DOHH2 (cell line): ENCODE results near the gene CFAP298.

ENCODE experiments used
- H3F3A ChIP-seq: fragments of 200-600 bp; sonication (generic), shearing (Covaris generic); 2 replicates; pipeline ENCODE4 v1.6.0; 2016; ENCODE audit warnings: antibody characterized with exemption, mild to moderate bottlenecking; ENCODE audit not compliant: control insufficient read depth, insufficient read depth
- H3K27ac ChIP-seq: fragments of 200-600 bp; sonication (generic); 2 replicates; pipeline ENCODE4 v1.5.1; 2014; ENCODE audit warnings: low read depth, mild to moderate bottlenecking, low read length, moderate library complexity
- H3K27me3 ChIP-seq: fragments of 200-600 bp; sonication (generic); 2 replicates; pipeline ENCODE4 v1.6.1; 2014; ENCODE audit warnings: mild to moderate bottlenecking, low read length, mixed read lengths; ENCODE audit not compliant: control insufficient read depth
- H3K36me3 ChIP-seq: fragments of 200-600 bp; sonication (generic); 2 replicates; pipeline ENCODE4 v1.6.1; 2014; ENCODE audit warnings: mild to moderate bottlenecking, low read length, moderate library complexity, mixed read lengths; ENCODE audit not compliant: control insufficient read depth
- H3K4me1 ChIP-seq: fragments of 200-600 bp; sonication (generic); 2 replicates; pipeline ENCODE4 v1.6.1; 2014; ENCODE audit warnings: mild to moderate bottlenecking, low read length, mixed read lengths; ENCODE audit not compliant: control insufficient read depth
- H3K4me2 ChIP-seq: fragments of 200-600 bp; sonication (generic); 2 replicates; pipeline ENCODE4 v1.6.0; 2014; ENCODE audit warnings: mild to moderate bottlenecking, low read length, moderate library complexity
- H3K4me3 ChIP-seq: fragments of 200-600 bp; sonication (generic); 2 replicates; pipeline ENCODE4 v1.5.1; 2014; ENCODE audit warnings: mild to moderate bottlenecking, low read length, mixed read lengths
- H3K79me2 ChIP-seq: fragments of 200-600 bp; sonication (generic); 2 replicates; pipeline ENCODE4 v1.6.1; 2014; ENCODE audit warnings: mild to moderate bottlenecking, low read length, mixed read lengths; ENCODE audit not compliant: control insufficient read depth
- H3K9me2 ChIP-seq: fragments of 200-600 bp; sonication (generic); replicated peaks from 2 replicates; pipeline ENCODE4 v1.6.1; 2014; ENCODE audit warnings: mild to moderate bottlenecking, low read length, mixed read lengths; ENCODE audit not compliant: control insufficient read depth
- H3K9me3 ChIP-seq: fragments of 200-600 bp; sonication (generic); 2 replicates; pipeline ENCODE4 v1.6.1; 2014; ENCODE audit warnings: antibody characterized with exemption, low read length, mixed read lengths; ENCODE audit not compliant: control insufficient read depth, insufficient read depth
- H4K20me1 ChIP-seq: fragments of 200-600 bp; sonication (generic); 2 replicates; pipeline ENCODE4 v1.6.0; 2014; ENCODE audit warnings: low read depth, mild to moderate bottlenecking, antibody characterized with exemption, low read length, moderate library complexity; ENCODE audit not compliant: control insufficient read depth, insufficient read depth
- EZH2phosphoT487 ChIP-seq: fragments of 200-600 bp; sonication (generic); IDR thresholded peaks from 2 replicates; pipeline ENCODE4 v1.6.1; 2017; ENCODE audit warnings: borderline replicate concordance, mild to moderate bottlenecking, antibody characterized with exemption, low read length, moderate library complexity, mixed read lengths
- TF ChIP-seq, protein P1 (sequence below): fragments of 200-600 bp; sonication (generic); IDR thresholded peaks from one replicate; pipeline ENCODE4 v1.5.1; 2014; ENCODE audit warnings: antibody characterized with exemption, mild to moderate bottlenecking, low read depth, low read length; ENCODE audit not compliant: poor library complexity, severe bottlenecking

Gene CFAP298

DNA sequence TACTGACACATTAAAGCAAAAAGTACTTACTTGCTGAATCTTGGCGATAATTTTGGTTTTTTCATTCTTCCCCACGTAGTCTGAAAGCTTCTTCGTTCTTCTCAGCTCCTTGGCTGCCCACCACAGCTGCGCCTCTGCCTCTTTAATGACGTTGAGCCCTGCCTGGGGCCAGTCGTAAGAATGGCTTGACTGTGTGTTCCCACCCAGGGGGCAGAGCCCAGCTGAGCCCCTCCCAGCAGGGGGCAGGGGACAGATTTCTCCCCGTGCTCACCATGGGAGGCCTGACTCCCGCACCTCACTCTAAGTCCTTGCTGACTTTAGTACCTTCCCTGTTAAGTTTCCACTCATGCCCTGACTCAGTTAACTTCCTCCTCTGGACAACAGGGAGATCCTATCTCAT lies 9.0 kb downstream of the CFAP298 start:
- no peaks in the 10 kb centered on the region for H3K79me2 ChIP-seq
- no peak overlapping the region for H3K4me2 ChIP-seq
- H3F3A ChIP-seq = no peaks in the 10 kb centered on the region
- no peaks in the 10 kb centered on the region for H3K4me1 ChIP-seq
- TF ChIP-seq, protein P1, sequence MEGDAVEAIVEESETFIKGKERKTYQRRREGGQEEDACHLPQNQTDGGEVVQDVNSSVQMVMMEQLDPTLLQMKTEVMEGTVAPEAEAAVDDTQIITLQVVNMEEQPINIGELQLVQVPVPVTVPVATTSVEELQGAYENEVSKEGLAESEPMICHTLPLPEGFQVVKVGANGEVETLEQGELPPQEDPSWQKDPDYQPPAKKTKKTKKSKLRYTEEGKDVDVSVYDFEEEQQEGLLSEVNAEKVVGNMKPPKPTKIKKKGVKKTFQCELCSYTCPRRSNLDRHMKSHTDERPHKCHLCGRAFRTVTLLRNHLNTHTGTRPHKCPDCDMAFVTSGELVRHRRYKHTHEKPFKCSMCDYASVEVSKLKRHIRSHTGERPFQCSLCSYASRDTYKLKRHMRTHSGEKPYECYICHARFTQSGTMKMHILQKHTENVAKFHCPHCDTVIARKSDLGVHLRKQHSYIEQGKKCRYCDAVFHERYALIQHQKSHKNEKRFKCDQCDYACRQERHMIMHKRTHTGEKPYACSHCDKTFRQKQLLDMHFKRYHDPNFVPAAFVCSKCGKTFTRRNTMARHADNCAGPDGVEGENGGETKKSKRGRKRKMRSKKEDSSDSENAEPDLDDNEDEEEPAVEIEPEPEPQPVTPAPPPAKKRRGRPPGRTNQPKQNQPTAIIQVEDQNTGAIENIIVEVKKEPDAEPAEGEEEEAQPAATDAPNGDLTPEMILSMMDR = no peak
- no peak for TF ChIP-seq EZH2phosphoT487
- no peak overlapping the region for H3K27ac ChIP-seq
- no peaks in the 10 kb centered on the region for H3K9me2 ChIP-seq
- peaks cover 85% of the 10 kb centered on the region for H3K36me3 ChIP-seq
- H3K4me3 ChIP-seq = no peak overlapping the region
- H3K27me3 ChIP-seq = no peaks in the 10 kb centered on the region
- H3K9me3 ChIP-seq = no peaks in the 10 kb centered on the region
- no peaks in the 10 kb centered on the region for H4K20me1 ChIP-seq

DNA sequence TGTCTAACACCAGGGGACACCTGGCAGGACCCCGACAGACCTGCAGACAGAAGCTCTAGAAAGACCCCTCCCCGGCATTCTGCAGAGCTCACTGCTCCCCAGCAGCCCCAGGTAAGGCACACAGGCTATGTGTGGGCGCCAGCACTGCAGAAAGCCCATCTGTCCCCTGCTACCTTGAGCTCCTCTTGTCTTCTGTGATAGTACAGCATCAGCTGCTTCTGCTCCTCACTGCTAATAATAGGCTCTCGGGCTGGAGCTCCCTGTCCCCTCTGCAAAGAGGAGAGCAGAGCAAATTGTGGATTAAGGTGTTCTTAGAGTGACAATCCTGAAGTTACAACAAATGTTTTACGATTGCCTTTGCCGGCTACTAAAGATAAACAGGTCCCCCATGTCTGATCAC lies 10.1 kb downstream of the CFAP298 start:
- TF ChIP-seq EZH2phosphoT487 = no peak
- TF ChIP-seq, protein P1 = no peak
- Histone ChIP-seq H3K27ac (no peak overlapping the region), H3K27me3 (no peaks in the 10 kb centered on the region), H3K79me2 (no peaks in the 10 kb centered on the region), H4K20me1 (no peaks in the 10 kb centered on the region), H3K4me2 (no peak overlapping the region), H3K4me3 (no peak overlapping the region), H3F3A (no peaks in the 10 kb centered on the region), H3K36me3 (peaks cover 77% of the 10 kb centered on the region), H3K4me1 (no peaks in the 10 kb centered on the region), H3K9me3 (no peaks in the 10 kb centered on the region), H3K9me2 (no peaks in the 10 kb centered on the region)

DNA sequence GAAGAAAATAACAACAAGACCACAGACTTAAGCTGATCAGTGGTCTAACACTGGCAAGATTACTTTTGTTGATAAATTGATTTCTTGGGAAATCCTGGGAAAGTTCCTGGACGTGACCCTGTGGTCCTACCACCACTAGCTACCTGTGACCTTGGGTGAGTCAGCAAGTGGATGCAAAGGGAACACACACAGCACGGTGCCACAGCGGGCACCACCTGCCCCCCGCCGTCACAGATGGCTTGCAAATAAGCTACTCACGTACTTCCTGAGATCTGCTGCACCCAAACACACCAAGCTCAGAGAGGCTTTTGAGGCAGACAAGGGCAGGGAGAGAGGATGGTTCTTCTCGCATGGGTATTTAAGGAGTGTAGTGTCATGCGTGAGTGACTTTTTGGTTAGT lies 12.7 kb downstream of the CFAP298 start:
- H3K27ac ChIP-seq = no peak overlapping the region
- no peaks in the 10 kb centered on the region for H3F3A ChIP-seq
- H3K4me2 ChIP-seq = no peak overlapping the region
- H3K9me2 ChIP-seq = no peaks in the 10 kb centered on the region
- H4K20me1 ChIP-seq = no peaks in the 10 kb centered on the region
- H3K9me3 ChIP-seq = no peaks in the 10 kb centered on the region
- TF ChIP-seq, protein P1 = no peak
- TF ChIP-seq EZH2phosphoT487 = no peak
- no peaks in the 10 kb centered on the region for H3K79me2 ChIP-seq
- no peak overlapping the region for H3K4me3 ChIP-seq
- H3K27me3 ChIP-seq = no peaks in the 10 kb centered on the region
- no peaks in the 10 kb centered on the region for H3K4me1 ChIP-seq
- H3K36me3 ChIP-seq = peaks cover 51% of the 10 kb centered on the region

DNA sequence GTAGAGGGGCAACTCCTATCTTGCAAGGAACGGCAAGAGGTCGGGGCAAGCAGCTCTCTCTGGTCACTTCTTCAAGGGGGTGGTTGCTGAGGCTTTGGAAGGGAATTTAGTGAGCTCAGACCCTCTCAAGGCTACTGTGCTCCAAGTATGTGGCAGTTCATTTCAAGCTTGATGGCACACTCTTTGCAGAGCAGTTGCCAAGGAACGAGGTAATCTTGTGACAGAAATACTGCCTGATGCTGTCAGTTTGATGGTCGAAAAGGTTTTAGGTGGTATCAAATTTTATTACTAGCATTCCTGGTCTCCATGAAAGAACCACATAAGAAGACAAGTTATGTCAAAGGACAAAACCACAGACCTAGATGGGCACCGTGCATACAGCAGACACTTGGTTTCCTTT lies 13.1 kb downstream of the CFAP298 start:
- H3K4me3 ChIP-seq = no peak overlapping the region
- TF ChIP-seq, protein P1 = no peak
- no peak for TF ChIP-seq EZH2phosphoT487
- H3K9me3 ChIP-seq = no peaks in the 10 kb centered on the region
- no peak overlapping the region for H3K4me2 ChIP-seq
- no peaks in the 10 kb centered on the region for H3K27me3 ChIP-seq
- no peaks in the 10 kb centered on the region for H3F3A ChIP-seq
- no peaks in the 10 kb centered on the region for H3K79me2 ChIP-seq
- no peaks in the 10 kb centered on the region for H4K20me1 ChIP-seq
- no peaks in the 10 kb centered on the region for H3K9me2 ChIP-seq
- H3K27ac ChIP-seq = no peak overlapping the region
- no peaks in the 10 kb centered on the region for H3K4me1 ChIP-seq
- H3K36me3 ChIP-seq = peaks cover 47% of the 10 kb centered on the region
